AG04449 (cell line): ENCODE measurements around the gene OR51D1.
A peak's percentile ranks its signal among the peaks of the same experiment; 100 is the strongest.

Experiments
- CTCF ChIA-PET: fragments of 350-600 bp; formaldehyde crosslinking; extraction: SDS; loops from one replicate; lab custom pipeline; 2021; ENCODE audit warnings: antibody characterized with exemption; lab: Yijun Ruan, JAX
- POLR2A ChIA-PET: fragments of 400-600, 350-600 bp; formaldehyde crosslinking; extraction: SDS; loops from one replicate; lab custom pipeline; 2020; ENCODE audit warnings: antibody characterized with exemption, inconsistent platforms; lab: Yijun Ruan, JAX
- DNase-seq: peaks from one replicate; pipeline ENCODE4 v3.0.0-alpha.2; 2010; ENCODE audit warnings: low read depth, low spot score
- H3K4me3 ChIP-seq: 2 replicates; pipeline ENCODE4 v1.5.1; 2011; ENCODE audit warnings: low read depth, mild to moderate bottlenecking, control low read depth, low read length
- TF ChIP-seq, protein P1 (sequence below): IDR thresholded peaks from one replicate; pipeline ENCODE4 v1.5.1; 2011; ENCODE audit warnings: mild to moderate bottlenecking, moderate library complexity, low read length, control low read depth, inconsistent platforms; ENCODE audit not compliant: insufficient read depth; ENCODE audit errors: missing control alignments

OR51D1 gene, protein sequence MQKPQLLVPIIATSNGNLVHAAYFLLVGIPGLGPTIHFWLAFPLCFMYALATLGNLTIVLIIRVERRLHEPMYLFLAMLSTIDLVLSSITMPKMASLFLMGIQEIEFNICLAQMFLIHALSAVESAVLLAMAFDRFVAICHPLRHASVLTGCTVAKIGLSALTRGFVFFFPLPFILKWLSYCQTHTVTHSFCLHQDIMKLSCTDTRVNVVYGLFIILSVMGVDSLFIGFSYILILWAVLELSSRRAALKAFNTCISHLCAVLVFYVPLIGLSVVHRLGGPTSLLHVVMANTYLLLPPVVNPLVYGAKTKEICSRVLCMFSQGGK

DNA sequence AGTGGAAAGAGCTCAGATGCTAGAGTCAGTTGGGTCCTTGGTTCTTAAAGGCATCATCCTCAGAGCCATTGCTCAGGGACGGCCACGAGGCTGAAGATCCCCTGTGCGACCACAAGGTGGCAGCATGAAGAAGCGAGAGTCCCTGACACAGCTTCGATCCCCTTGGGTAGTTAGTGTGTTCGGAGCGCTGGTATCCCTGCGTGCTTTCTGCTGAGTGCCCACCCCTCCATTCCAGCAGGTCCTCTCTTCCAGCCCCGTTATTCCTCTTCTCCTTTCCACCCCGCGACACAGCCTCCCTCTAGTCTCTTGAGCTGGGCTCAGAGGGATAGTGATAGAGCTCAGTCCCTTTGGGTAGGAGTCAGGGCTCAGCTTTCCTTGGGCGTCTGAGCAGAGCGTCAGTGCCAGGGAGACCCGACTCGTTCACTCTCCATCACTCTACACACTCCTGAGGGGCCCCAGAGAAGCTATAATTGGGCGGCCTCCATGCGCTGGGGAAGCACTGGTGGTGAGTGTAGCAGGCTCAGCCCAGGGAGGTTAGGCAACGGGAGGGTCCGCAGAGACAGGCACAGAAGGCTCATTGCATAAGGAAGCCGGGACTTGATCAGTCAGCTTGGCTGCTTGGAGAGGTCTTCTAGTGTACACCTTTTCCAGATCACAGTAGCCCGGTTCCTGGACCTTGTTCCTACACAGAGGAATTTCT, at the start of gene OR51D1:
TSS of gene OR51D1 (plus strand) at position 516 of the 700 bp plus-strand sequence. CDS start 2,314 bp downstream, outside the sequence.
- DNase-seq = no peak
- TF ChIP-seq, protein P1, sequence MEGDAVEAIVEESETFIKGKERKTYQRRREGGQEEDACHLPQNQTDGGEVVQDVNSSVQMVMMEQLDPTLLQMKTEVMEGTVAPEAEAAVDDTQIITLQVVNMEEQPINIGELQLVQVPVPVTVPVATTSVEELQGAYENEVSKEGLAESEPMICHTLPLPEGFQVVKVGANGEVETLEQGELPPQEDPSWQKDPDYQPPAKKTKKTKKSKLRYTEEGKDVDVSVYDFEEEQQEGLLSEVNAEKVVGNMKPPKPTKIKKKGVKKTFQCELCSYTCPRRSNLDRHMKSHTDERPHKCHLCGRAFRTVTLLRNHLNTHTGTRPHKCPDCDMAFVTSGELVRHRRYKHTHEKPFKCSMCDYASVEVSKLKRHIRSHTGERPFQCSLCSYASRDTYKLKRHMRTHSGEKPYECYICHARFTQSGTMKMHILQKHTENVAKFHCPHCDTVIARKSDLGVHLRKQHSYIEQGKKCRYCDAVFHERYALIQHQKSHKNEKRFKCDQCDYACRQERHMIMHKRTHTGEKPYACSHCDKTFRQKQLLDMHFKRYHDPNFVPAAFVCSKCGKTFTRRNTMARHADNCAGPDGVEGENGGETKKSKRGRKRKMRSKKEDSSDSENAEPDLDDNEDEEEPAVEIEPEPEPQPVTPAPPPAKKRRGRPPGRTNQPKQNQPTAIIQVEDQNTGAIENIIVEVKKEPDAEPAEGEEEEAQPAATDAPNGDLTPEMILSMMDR = peak; percentile 95
- H3K4me3 ChIP-seq = peak within 1 kb of the TSS; percentile 36
- ChIA-PET POLR2A (no interaction called here), CTCF (interaction anchor here (0.6 to 4.9 kb wide), 49 partner anchors 10 to 745 kb away, joined by 3 to 97 read pairs (median 4); partner anchors contain the start of genes MMP26, OR51E2, OR51F2 and TRIM68)

DNA sequence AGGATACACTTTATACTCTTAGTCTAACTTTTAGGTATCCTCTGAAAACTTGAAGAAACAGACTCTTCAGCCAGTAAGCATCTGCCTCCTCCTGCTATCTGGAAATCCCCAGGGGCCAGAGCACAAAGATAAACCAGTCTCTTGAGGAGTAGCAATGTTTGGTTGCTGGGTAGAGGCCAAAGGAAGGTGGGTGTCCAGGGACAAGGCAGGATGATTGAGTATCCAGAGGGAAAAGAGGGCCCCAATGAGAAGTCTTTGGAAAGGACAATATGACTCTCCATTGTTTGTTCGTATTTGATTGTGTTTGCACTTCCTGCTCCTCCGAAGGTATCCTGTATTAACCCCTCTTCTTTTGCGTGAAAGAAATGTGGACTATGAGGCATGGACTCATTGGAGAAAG, 48.3 kb upstream of the OR51D1 start:
- ChIA-PET CTCF (no interaction called here), POLR2A (no interaction called here)
- no peak for DNase-seq
- TF ChIP-seq, protein P1 = no peak
- H3K4me3 ChIP-seq = no peak overlapping the region

DNA sequence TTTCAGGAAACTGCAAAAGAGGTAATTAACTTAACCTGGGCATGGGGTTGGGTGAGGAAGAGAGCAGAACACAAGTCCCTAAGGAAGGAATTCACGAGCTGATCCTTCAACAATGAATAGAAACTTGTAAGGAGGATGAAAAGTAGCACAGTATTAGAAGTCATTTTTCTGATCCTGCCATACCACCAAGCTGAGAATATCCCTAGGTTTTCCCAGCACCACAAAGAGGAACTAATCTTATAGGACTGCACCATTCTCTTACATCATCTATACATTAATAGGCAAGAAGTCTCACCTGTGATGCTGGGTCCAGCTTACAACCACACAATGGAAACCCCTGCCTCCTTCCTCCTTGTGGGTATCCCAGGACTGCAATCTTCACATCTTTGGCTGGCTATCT, 43.5 kb upstream of the OR51D1 start, which contains the start of gene OR52I1:
TSS of gene OR52I1 (plus strand) at position 301 of the 400 bp plus-strand sequence. CDS start at position 301, 0 bp downstream.
- POLR2A ChIA-PET = no interaction called here
- TF ChIP-seq, protein P1 = no peak
- no peak for DNase-seq
- no peak within 1 kb of the TSS for H3K4me3 ChIP-seq
- CTCF ChIA-PET = interaction anchor here (1.0 kb wide), 1 partner anchor 34 kb away, joined by 3 read pairs; no protein-coding TSS in a partner anchor

DNA sequence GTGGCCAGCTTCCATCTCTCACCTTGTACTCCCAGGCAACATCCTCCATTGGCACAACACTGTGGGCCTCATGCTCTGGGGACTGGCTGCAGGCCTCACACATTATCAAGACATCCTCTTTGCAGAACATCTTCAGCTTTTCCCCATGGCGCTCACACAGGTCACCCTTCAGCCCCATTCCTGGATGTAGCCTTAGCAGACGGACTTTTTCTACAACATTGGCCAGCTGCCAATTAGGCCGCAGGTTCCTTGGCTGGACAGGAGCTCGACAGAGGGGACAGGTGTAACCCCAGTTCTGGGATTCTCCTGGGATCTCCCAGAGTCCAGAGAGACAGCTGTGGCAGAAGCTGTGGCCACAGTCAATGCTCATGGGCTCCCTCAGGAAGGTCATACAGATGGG, 32.2 kb upstream of the OR51D1 start:
- TF ChIP-seq, protein P1 = no peak
- DNase-seq = no peak
- ChIA-PET POLR2A (no interaction called here), CTCF (interaction anchor here (1.3 kb wide), 1 partner anchor 418 kb away, joined by 5 read pairs; no protein-coding TSS in a partner anchor)
- no peak overlapping the region for H3K4me3 ChIP-seq

DNA sequence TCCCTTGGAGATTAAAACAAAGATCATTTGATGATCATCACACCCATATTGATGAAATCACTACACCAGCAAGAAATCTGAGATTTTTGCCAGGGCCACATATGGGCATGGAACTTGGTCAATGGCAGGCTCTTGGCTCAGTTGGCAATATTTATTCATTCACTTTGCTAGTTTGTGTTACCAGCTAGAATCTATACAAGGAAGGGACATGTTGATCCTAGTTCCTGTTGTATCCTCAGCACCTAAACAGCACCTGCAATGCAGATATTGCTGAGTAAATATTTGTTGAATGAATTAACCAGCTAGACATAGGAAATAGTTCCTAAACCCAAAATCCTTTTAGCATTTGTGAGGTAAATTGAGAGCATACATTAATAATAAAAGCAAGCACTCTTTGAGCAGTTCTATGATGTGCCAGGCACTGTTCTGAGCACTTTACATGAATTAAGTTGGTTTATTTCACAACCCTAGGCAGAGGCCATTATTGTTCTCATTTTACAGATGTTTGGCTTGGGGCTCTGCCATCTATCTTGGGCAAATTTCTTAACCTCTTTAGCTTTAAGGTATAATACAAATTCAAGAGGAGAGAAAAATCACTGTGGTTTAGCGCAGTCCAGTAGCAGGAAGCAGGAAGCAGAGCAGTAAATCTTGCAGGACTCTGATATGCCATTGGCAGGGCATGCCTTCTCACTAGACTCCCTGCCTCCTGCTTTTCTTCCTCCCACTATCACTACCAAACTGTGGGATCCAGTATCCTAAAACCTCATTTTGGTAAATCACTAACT, 30.9 kb upstream of the OR51D1 start:
- H3K4me3 ChIP-seq = no peak overlapping the region; the same call in 1 of the 2 replicates
- ChIA-PET POLR2A (no interaction called here), CTCF (interaction anchor here (1.0 to 4.5 kb wide), 3 partner anchors 31 to 419 kb away, joined by 3 to 20 read pairs (median 7); partner anchors contain the start of gene OR51D1)
- TF ChIP-seq, protein P1 = no peak
- no peak for DNase-seq
